ENCODE data around the gene PFN3.
"Not testable (repeated sequence)": the region's sequence is repeated elsewhere in the genome, so short reads cannot be mapped to it uniquely, and the experiment has no call there.

PFN3 gene

DNA sequence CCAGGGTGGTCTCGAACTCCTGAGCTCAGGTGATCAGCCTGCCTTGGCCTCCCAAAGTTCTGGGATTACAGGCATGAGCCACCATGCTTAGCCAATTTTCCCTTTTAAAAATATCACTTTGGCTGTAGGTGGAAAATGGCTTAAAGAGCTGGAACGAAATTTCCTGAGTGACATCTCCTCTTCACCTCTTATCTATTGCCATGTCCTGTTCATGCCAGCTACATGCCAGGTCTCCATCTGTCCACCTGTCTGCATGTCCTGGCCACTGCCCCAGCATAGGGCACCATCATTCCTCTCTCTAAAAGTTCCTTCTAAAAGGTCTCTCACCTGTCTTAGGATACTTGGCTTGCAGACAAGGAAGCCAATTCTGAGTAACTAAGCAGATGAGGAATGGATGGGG, 23.2 kb upstream of the PFN3 start:
- no peak for DNase-seq

DNA sequence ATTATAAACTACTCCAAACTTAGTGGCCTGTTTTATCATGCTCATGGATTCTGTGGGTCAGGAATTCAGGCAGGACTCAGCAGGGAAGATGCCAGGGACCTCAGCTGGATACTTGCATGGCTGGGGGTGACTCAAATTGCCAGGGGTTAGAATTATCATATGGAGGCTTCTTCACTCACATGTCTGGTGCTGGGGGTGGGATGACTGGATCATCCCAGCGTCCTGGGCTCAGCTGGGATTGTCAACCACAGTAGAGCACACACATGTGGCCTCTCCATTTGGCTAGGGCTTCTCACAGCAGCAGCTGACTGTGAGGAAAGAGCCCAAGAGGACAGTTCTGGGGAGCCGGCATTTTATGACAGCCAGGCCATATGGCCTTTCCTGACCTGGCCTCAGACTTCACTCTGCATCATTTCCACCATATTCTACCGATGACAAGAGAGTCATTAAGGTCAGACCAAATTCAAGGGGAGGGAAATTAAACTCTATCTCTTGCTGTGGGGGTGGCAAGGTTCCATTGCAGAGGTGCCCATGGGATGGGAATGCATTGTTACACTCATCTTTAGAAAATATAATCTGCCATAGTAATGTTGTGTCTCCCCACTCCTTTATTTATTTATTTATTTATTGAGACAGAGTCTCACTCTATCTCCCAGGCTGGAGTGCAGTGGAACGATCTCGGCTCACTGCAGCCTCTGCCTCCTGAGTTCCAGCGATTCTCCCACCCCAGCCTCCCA, 20.8 kb upstream of the PFN3 start:
- no peak for DNase-seq

DNA sequence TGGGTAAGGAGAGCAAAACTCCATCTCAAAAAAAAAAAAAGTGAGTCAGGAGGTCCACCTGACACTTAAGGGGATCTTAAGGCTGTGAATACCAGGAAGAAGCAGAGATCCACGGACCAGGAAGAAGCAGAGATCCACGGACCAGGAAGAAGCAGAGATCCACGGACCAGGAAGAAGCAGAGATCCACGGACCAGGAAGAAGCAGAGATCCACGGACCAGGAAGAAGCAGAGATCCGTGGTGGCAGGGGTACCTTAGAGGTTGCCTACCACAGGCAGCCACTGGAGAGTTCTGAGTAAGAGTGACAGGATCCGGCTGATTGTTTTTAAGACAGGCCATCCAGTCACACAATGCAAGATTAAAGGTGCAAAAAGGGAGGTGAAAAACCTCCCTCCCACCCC, 20.0 kb upstream of the PFN3 start:
- not testable (repeated sequence) for DNase-seq

- no peak for DNase-seq
Measured at GRCh38 chr5:177419046-177419445, 18.6 kb upstream of the PFN3 start.

GRCh38 chr5:177417081-177417480, 16.6 kb upstream of the PFN3 start:
- DNase-seq, result not testable (repeated sequence)

GRCh38 chr5:177414481-177414880, 14.0 kb upstream of the PFN3 start:
- DNase-seq, result no peak

DNA sequence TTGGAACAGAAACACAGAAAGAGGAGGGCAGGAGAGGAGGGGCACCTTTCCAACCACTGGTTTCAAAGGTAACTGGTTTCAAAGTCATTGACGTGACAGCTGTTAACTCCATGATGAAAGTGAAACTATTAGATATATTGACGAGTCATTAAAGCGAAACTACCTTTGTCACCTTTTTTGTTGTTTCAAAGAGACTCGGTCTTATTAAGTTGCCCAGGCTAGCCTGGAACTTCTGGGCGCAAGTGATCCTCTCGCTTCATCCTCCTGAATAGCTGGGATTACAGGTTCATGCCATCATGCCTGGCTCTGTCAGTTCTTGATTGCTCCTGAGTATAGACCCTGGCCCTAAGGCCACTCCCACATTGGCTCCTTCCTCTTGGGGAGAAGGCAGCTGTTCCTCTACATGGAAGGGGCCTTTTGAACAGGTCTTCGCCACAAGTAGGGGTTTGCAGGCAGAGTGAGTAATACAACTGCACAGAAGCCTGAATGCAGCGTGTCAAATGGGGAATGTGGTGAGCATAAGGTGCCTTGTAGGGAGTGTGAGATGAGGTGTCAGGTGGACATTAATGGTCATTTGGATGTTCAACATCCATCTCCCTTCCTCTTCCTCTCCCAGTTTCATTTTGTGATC, 12.3 kb upstream of the PFN3 start:
- no peak for DNase-seq

DNA sequence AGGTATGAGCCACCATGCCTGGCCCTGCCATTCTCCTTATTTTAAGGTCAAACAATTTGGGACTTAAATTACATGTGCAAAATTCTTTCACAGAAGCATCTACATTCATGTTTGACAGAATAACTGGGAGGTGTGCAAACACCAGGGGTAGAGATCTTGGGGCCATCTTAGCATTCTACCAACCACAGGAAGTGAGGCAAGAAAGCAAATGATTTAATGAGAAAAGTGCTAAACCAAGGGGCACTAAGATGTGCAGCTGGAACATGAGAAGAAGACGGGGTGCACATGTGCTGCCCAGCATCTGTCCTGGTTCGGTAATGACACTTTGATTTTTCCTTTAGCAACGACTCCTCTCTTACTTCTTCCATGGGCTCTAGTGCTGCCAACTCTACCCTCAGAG, 10.1 kb upstream of the PFN3 start:
- no peak for DNase-seq

- DNase-seq, result no peak
Measured at GRCh38 chr5:177409043-177409801, 8.8 kb upstream of the PFN3 start, which contains the start of gene F12. Gene F12, minus strand, starts transcription at chr5:177409564. Its CDS starts 37 bp downstream, at chr5:177409527.

DNA sequence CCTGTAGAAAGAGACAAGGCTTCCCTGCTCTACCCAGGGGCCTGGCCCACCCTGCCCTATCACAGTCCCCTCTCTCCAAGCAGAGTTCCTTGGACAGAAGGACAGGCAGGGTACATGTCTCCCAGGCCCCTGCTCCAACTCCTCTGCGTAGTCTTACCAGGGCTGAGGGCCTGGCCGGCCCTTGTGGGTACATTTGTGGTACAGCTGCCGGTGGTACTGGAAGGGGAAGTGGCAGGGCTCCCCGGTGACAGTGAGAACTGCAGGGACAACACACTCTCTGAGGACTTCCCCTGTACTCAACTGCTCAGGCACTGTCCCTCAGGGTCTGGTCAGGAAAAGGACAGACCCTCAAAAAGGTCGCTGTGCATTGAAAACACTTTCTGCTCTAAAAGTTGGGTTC, 5.3 kb upstream of the PFN3 start:
- DNase-seq, result peak; percentile 75

- no peak for DNase-seq
Measured at GRCh38 chr5:177405312-177405711, 4.9 kb upstream of the PFN3 start.

GRCh38 chr5:177404641-177405179, 4.2 kb upstream of the PFN3 start:
- no peak for DNase-seq

DNA sequence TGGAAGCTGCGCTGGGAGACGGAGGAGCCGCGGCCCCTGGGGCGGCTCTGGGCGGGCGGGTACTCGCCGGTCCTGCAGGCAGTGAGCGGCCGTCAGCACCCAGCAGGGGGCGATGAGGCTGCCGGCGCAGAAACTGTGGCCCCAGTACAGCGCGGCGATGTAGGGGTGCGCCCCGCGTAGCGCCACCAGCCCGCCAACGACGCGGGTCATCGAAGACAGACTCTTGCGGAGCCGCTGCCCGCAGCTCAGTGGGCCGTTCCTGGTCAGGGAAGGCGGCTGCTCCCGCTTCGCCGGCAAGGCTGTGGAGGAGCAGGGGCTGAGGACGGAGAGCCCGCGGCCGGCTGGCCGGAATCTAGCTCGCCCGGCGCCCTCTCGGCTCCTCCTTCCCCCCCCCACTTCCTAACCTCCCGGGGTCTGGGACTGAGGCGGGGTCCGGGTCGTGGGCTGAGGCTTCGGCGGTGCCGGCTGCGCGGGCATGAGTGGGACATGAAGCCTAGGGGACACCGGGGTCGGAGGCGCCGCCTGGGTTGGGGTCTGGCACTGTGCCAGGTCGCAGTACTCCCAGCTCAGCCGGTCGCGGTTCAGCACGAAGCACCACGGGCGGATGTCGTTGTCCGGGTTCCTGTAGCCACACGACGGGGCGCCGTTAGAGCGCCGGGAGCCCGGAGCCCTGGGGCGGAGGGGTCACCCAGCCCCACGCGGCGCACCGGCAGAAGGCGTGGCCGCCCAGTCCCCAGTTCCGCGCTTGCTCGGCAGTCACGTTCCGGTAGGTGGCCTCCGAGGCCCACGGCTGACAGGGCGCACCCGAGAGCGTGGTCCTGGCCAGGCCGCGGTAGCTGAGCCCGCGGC, 3.6 kb upstream of the PFN3 start:
- DNase-seq, result peak; percentile 90

GRCh38 chr5:177403102-177403791, 2.8 kb upstream of the PFN3 start:
- DNase-seq, result peak; percentile 61

- peak; percentile 66 for DNase-seq
Measured at GRCh38 chr5:177402271-177403043, 2.0 kb upstream of the PFN3 start.

DNA sequence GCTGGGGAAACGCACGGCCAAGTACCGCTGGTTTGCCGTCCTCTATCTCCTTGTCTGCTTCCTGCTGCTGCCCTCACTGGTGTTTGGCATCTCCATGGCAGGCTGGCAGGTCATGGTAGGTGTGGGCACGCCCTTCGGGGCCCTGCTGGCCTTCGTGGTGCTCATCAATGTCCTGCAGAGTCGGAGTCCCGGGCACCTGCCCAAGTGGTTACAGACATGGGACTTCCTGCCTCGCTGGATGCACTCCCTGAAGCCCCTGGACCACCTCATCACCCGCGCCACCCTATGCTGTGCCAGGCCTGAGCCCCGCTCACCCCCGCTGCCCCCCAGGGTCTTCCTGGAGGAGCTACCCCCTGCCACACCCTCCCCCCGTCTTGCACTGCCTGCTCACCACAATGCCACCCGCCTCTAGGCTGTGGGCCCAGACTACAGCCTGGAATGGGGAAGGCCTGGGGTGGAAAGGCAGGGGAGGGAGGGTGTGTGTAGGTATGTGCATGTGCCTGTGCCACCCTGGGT, 2.5 kb downstream of the PFN3 start:
- DNase-seq, result no peak

DNA sequence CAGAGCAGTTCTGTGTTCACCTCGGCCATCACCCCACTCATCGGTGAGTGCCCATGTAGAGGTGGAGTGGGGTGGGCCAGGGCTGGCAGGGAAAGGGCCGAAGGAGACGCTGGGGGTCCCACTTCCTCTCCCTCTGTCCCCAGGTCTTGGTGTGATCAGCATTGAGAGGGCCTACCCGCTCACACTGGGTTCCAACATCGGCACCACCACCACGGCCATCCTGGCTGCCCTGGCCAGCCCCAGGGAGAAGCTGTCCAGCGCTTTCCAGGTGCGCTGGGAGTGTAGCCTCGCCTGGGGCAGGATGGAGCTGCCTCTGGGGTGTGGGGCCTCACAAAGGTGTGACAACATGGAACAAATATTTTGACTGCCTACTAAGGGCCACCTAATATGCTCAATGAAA, 3.7 kb downstream of the PFN3 start:
- DNase-seq, result no peak

- no peak for DNase-seq
Measured at GRCh38 chr5:177396078-177396477, 4.4 kb downstream of the PFN3 start.

GRCh38 chr5:177393990-177394389, 6.5 kb downstream of the PFN3 start:
- DNase-seq, result no peak

DNA sequence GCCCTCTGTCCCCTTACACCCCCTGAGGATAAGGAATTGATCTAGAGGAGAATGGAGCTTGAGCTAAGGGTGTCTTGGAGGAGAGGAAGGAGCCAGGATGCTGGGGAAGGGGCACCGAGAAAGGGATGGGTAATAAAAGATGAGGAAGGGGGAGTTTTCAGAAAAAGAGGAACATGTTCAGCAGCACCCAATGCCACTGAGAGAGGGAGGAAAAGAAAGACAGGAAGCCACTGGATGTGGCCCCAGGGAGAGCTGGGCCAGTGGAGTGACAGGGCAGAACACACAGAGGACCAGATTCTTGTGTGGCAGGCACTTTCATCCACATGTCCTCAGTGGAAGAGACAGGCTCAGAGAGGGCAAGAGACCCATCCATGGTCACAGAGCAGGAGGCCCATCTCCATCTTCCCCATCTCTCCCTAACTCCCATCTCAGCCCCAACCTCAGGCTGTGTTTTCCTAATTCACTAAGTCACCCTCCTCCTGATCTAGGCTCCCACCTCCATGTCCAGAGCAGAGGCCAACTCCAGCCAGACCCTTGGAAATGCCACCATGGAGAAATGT, 7.2 kb downstream of the PFN3 start:
- no peak for DNase-seq

DNA sequence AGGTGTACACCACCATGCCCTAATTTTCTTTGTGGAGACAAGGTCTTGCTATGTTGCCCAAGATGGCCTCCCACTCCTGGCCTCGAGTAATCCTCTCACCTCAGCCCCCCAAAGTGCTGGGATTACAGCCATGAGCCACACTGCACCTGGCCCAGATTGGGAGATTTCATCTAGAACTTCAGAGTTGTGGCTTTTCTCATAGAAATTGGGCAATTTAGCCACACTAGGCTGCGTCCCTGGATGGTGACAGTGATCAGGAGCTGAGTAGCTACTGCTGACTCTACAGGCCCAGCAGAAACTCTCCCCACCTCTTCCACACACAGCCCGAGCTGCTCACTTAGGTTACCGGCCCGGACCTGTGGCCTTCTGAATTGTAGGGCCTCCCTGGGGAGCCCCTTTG, 7.7 kb downstream of the PFN3 start:
- DNase-seq, result no peak
